GM18861 (cell line): ENCODE measurements around the gene TULP4.

Experiments used
- ATAC-seq: cut with Tn5 transposase; IDR thresholded peaks from one replicate; pipeline ENCODE4 v1.9.1; 2021; ENCODE audit not compliant: unreplicated experiment

The TULP4 gene

GRCh38 chr6:158312165-158312564, at the start of gene TULP4:
Gene TULP4 (plus strand): TSS chr6:158312465. CDS start chr6:158314017, 1,552 bp downstream.
- no peak for ATAC-seq

GRCh38 chr6:158262755-158263154, 49.5 kb upstream of the TULP4 start:
- no peak for ATAC-seq

GRCh38 chr6:158264180-158264579, 48.1 kb upstream of the TULP4 start:
- no peak for ATAC-seq

- no peak for ATAC-seq
These were observed 46.1 kb upstream of the TULP4 start for GRCh38 chr6:158266131-158266530.

GRCh38 chr6:158268361-158269147, 43.7 kb upstream of the TULP4 start:
- ATAC-seq = no peak

- ATAC-seq = no peak
These were observed 42.6 kb upstream of the TULP4 start for GRCh38 chr6:158269657-158270056.

- no peak for ATAC-seq
These were observed 41.7 kb upstream of the TULP4 start for GRCh38 chr6:158270389-158271127.

GRCh38 chr6:158272324-158272723, 39.9 kb upstream of the TULP4 start:
- ATAC-seq = no peak

- ATAC-seq = no peak
These were observed 34.3 kb upstream of the TULP4 start for GRCh38 chr6:158278004-158278403.

GRCh38 chr6:158279615-158280014, 32.6 kb upstream of the TULP4 start:
- no peak for ATAC-seq

- peak; percentile 72 for ATAC-seq
These were observed 28.8 kb upstream of the TULP4 start for GRCh38 chr6:158283304-158283980.

- no peak for ATAC-seq
These were observed 28.0 kb upstream of the TULP4 start for GRCh38 chr6:158284007-158284875.

- no peak for ATAC-seq
These were observed 27.2 kb upstream of the TULP4 start for GRCh38 chr6:158284876-158285655.

GRCh38 chr6:158285656-158286021, 26.6 kb upstream of the TULP4 start:
- ATAC-seq = no peak

- ATAC-seq = no peak
These were observed 25.9 kb upstream of the TULP4 start for GRCh38 chr6:158286413-158286812.

GRCh38 chr6:158287047-158287446, 25.2 kb upstream of the TULP4 start:
- ATAC-seq = no peak

- peak; percentile 50 for ATAC-seq
These were observed 22.2 kb upstream of the TULP4 start for GRCh38 chr6:158290040-158290439.

- peak; percentile 55 for ATAC-seq
These were observed 21.6 kb upstream of the TULP4 start for GRCh38 chr6:158290659-158291058.

- ATAC-seq = no peak
These were observed 20.2 kb upstream of the TULP4 start for GRCh38 chr6:158292016-158292415.

GRCh38 chr6:158293122-158293521, 19.1 kb upstream of the TULP4 start:
- peak; percentile 54 for ATAC-seq
